HepG2 (cell line): ENCODE data around the gene SLC35B1. TPM values are rescaled to one million over a fixed set of nuclear protein-coding genes. Genes with fewer than 3 reads are reported as not detected.
A peak's percentile ranks its signal among the peaks of the same experiment; 100 is the strongest.

Source experiments
- FOSL2 ChIP-seq: sonication (generic); formaldehyde crosslinking; IDR thresholded peaks from 2 replicates; pipeline ENCODE4 v1.4.0; 2020; ENCODE audit warnings: missing genetic modification reagents
- GABPB1 ChIP-seq: IDR thresholded peaks from 2 replicates; pipeline ENCODE4 v1.6.1; 2016; ENCODE audit warnings: mild to moderate bottlenecking, missing genetic modification reagents, moderate library complexity, missing compliant biosample characterization
- GATAD2A ChIP-seq: IDR thresholded peaks from 2 replicates; pipeline ENCODE4 v1.6.1; 2016
- HMG20B ChIP-seq: conservative IDR thresholded peaks from 2 replicates; pipeline ENCODE4 v1.6.1; 2016; ENCODE audit warnings: missing genetic modification reagents, missing compliant biosample characterization
- HOMEZ ChIP-seq: IDR thresholded peaks from 2 replicates; pipeline ENCODE4 v1.6.1; 2016; ENCODE audit warnings: low read depth
- IRF1 ChIP-seq: sonication (generic); formaldehyde crosslinking; IDR thresholded peaks from 2 replicates; pipeline ENCODE4 v1.4.0; 2020; ENCODE audit warnings: low read depth, mild to moderate bottlenecking, missing genetic modification reagents
- KLF15 ChIP-seq: sonication (generic); formaldehyde crosslinking; IDR thresholded peaks from 2 replicates; pipeline ENCODE4 v1.8.1; 2023; ENCODE audit warnings: borderline replicate concordance, mild to moderate bottlenecking, inconsistent platforms, missing genetic modification reagents, mixed read lengths
- LCORL ChIP-seq, 2 experiments: fragments of 450-650 bp in 1 of 2; sonication (generic) in 1 of 2; formaldehyde crosslinking in 1 of 2; IDR thresholded peaks; 2 replicates each; pipeline versions ENCODE4 v1.5.0 to v1.6.1; 2017 to 2020; ENCODE audit warnings: antibody characterized with exemption in 1 of 2, missing genetic modification reagents in 1 of 2
- PAF1 ChIP-seq: IDR thresholded peaks from 2 replicates; pipeline ENCODE4 v1.6.1; 2016; ENCODE audit warnings: missing genetic modification reagents, missing compliant biosample characterization
- RARG ChIP-seq: sonication (generic); formaldehyde crosslinking; IDR thresholded peaks from 2 replicates; pipeline ENCODE4 v1.4.0; 2020; ENCODE audit warnings: low read depth, mild to moderate bottlenecking, missing genetic modification reagents
- RCOR2 ChIP-seq: IDR thresholded peaks from 2 replicates; pipeline ENCODE4 v1.6.1; 2016; ENCODE audit warnings: missing biosample characterization, missing genetic modification reagents
- RERE ChIP-seq: IDR thresholded peaks from 2 replicates; pipeline ENCODE4 v1.6.1; 2016; ENCODE audit warnings: low read depth, missing genetic modification reagents, missing compliant biosample characterization
- SMYD3 ChIP-seq: sonication (generic); formaldehyde crosslinking; IDR thresholded peaks from 2 replicates; pipeline ENCODE4 v1.8.1; 2023; ENCODE audit warnings: mild to moderate bottlenecking, missing genetic modification reagents
- SP1 ChIP-seq, 2 experiments: fragments of 450-650 bp in 1 of 2; sonication (generic) in 1 of 2; formaldehyde crosslinking in 1 of 2; IDR thresholded peaks; 2 replicates each; pipeline versions ENCODE4 v1.4.0 to v1.6.1; 2016 to 2020; ENCODE audit warnings: missing genetic modification reagents in 1 of 2
- SRY ChIP-seq: sonication (generic); formaldehyde crosslinking; IDR thresholded peaks from 2 replicates; pipeline ENCODE4 v1.8.0; 2022; ENCODE audit warnings: mild to moderate bottlenecking, missing genetic modification reagents
- TIGD3 ChIP-seq: sonication (generic); formaldehyde crosslinking; IDR thresholded peaks from 2 replicates; pipeline ENCODE4 v1.5.1; 2020; ENCODE audit warnings: mild to moderate bottlenecking, missing genetic modification reagents, borderline replicate concordance
- ZFX ChIP-seq: sonication (generic); formaldehyde crosslinking; IDR thresholded peaks from 2 replicates; pipeline ENCODE4 v1.4.0; 2020; ENCODE audit warnings: mild to moderate bottlenecking, low read depth, missing genetic modification reagents, moderate library complexity
- ZNF138 ChIP-seq: sonication (generic); formaldehyde crosslinking; IDR thresholded peaks from 2 replicates; pipeline ENCODE4 v1.5.0; 2020; ENCODE audit warnings: mild to moderate bottlenecking, low read depth, missing genetic modification reagents
- ZNF224 ChIP-seq: sonication (generic); formaldehyde crosslinking; IDR thresholded peaks from 2 replicates; pipeline ENCODE4 v1.5.0; 2020; ENCODE audit warnings: mild to moderate bottlenecking, missing genetic modification reagents
- ZNF598 ChIP-seq: sonication (generic); formaldehyde crosslinking; IDR thresholded peaks from 2 replicates; pipeline ENCODE4 v1.5.1; 2020; ENCODE audit warnings: mild to moderate bottlenecking, missing genetic modification reagents, borderline replicate concordance
- polyA plus RNA-seq, 8 experiments: library from polyadenylated mRNA; depleted of rRNA in 3 of 8; stranded (reverse) in 7 of 8; unstranded in 1 of 8; fragments of >200 nt; fragmentation: Illumina TruSeq in 4 of 8; extraction: Trizol in 4 of 8; gene quantifications; 2 replicates each; pipeline versions ENCODE4 v1.2.1 to v1.2.3, GENCODE V29; 2011 to 2016; ENCODE audit warnings: low read depth in 4 of 8, missing spikeins in 1 of 8, mixed read lengths in 1 of 8; ENCODE audit not compliant: insufficient read depth in 1 of 8
- total RNA-seq, 5 experiments: library from RNA; depleted of rRNA; stranded (reverse); fragments of >200 nt; fragmentation: Illumina TruSeq; extraction: Trizol; gene quantifications; 2 replicates each; pipeline ENCODE4 v1.2.3, GENCODE V29; 2016; ENCODE audit warnings: low read depth in 1 of 5

Gene SLC35B1
- total and polyA plus RNA-seq, 2 of the 13 experiments (the other 11 are each of a cell fraction or from before 2014, with no cell fraction given), result 99.6 to 113 TPM

- TF ChIP-seq RCOR2 (CRISPR knock-in tag) (peak; percentile 88), PAF1 (CRISPR knock-in tag) (no peak), FOSL2 (CRISPR knock-in tag) (peak; percentile 73), GATAD2A (peak; percentile 76), HOMEZ (CRISPR knock-in tag) (peak; percentile 70), RARG (CRISPR knock-in tag) (peak; percentile 98; the same call in 1 of the 2 replicates), KLF15 (CRISPR knock-in tag) (peak; percentile 97; the same call in 1 of the 2 replicates), ZFX (CRISPR knock-in tag) (peak; percentile 66), SMYD3 (peak; percentile 100), IRF1 (CRISPR knock-in tag) (peak; percentile 97), ZNF224 (CRISPR knock-in tag) (peak; percentile 88; the same call in 1 of the 2 replicates), ZNF138 (CRISPR knock-in tag) (peak; percentile 92), GABPB1 (peak; percentile 88), RERE (CRISPR knock-in tag) (peak; percentile 48; the same call in 1 of the 2 replicates), SRY (CRISPR knock-in tag) (peak; percentile 95), HMG20B (CRISPR knock-in tag) (peak; percentile 27; the same call in 1 of the 2 replicates), LCORL (IDR thresholded peaks at IDR 0.05) (no peak), LCORL (CRISPR knock-in tag; IDR thresholded peaks at IDR 0.05) (peak; percentile 76; the same call in 1 of the 2 replicates), SP1 (IDR thresholded peaks at IDR 0.05) (no peak), SP1 (CRISPR knock-in tag; IDR thresholded peaks at IDR 0.05) (peak; percentile 89), TIGD3 (CRISPR knock-in tag) (peak; percentile 97), ZNF598 (CRISPR knock-in tag) (peak; percentile 94)
Measured at GRCh38 chr17:49677933-49678847, 29.6 kb downstream of the SLC35B1 start, which contains the start of gene SPOP (continued).
